Ovary (tissue), 9 donors: ENCODE measurements around the gene SFXN5. TPM values are rescaled to one million over a fixed set of nuclear protein-coding genes. Genes with fewer than 3 reads are reported as not detected.

Experiments used
- DNase-seq, 5 donors: peaks; one replicate each; pipeline ENCODE4 v3.0.0-alpha.2; 2019 to 2020
- H3K27ac ChIP-seq, 2 donors: fragments of 200-600 bp; one replicate each; pipeline versions ENCODE4 v1.5.1 to v1.8.0; 2019 to 2022
- H3K27me3 ChIP-seq: fragments of 200-600 bp; one replicate; pipeline ENCODE4 v1.8.0; 2022
- H3K36me3 ChIP-seq: fragments of 200-600 bp; sonication (generic); one replicate; pipeline ENCODE4 v1.5.1; 2019
- H3K4me1 ChIP-seq: one replicate; pipeline ENCODE4 v1.8.1; 2013; ENCODE audit warnings: mild to moderate bottlenecking, moderate library complexity; ENCODE audit not compliant: insufficient read depth
- H3K4me3 ChIP-seq: fragments of 200-600 bp; sonication (generic); one replicate; pipeline ENCODE4 v1.5.1; 2017
- H3K9me3 ChIP-seq, 2 donors: fragments of 200-600 bp in 1 of 2; sonication (generic) in 1 of 2; one replicate each; pipeline versions ENCODE4 v1.5.1 to v1.8.1; 2013 to 2019; ENCODE audit warnings: mild to moderate bottlenecking in 1 of 2, moderate library complexity in 1 of 2
- CTCF ChIP-seq, 3 donors: fragments of 450-650 bp in 2 of 3; fragments of 200-600 bp in 1 of 3; IDR thresholded peaks; one replicate each; pipeline versions ENCODE4 v1.5.1 to v1.8.0; 2016 to 2022; ENCODE audit warnings: antibody characterized with exemption in 3 of 3, mild to moderate bottlenecking in 1 of 3
- EP300 ChIP-seq: sonication (generic); formaldehyde crosslinking; IDR thresholded peaks from one replicate; pipeline ENCODE4 v1.6.1; 2017; ENCODE audit warnings: antibody characterized with exemption
- POLR2A ChIP-seq: fragments of 450-650 bp; IDR thresholded peaks from one replicate; pipeline ENCODE4 v1.6.1; 2017; ENCODE audit warnings: antibody characterized with exemption, mild to moderate bottlenecking, moderate library complexity
- WGBS, 3 donors: extraction: QIAGEN DNeasy Blood & Tissue Kit in 1 of 3; methylation state at CpG; one replicate each; pipeline versions ENCODE4 v1.1.5 to v1.1.7; 2013 to 2017; 5-methylcytosine and 5-hydroxymethylcytosine counted together
- intact Hi-C, 4 donors: fragments of 100-400 bp; cut with DNase I; formaldehyde crosslinking; loops; one replicate each; pipeline versions ENCODE4 v1.11.0 to v1.15.1; 2022 to 2023
- polyA plus RNA-seq, 2 donors: library from polyadenylated mRNA; stranded (reverse); fragments of 200-250 nt in 1 of 2; fragments of 350-450 nt in 1 of 2; fragmentation: Illumina TruSeq in 1 of 2; extraction: RNeasy Lipid Tissue Mini Kit (QIAGEN cat#74804) in 1 of 2; gene quantifications; one replicate each; pipeline ENCODE4 v1.2.3, GENCODE V29; 2013 to 2014
- total RNA-seq, 7 donors: library from RNA; depleted of rRNA in 2 of 7; stranded (reverse); fragments of >200 nt in 2 of 7; fragmentation: NEBNext Ultra II Directional in 3 of 7; extraction: Animal tissue kit (Norgen Biotek cat#: 25700) in 3 of 7; gene quantifications; one replicate each; pipeline versions ENCODE4 v1.1.0 to v1.2.4, GENCODE V29; 2016 to 2023
- donor health status: DM: no; HTN: no; CAD: no; lungs with moderate emphysema.
- donor health status: DM: no; HTN: no; CAD: no.
- donor health status: Bipolar disorder and iron deficiency.
- donor health status: DM: yes; HTN: yes; CAD: no.
- donor health status: DM: no; HTN: no; CAD: no.
- donor health status: DM: yes; HTN: yes; CAD: no.

The SFXN5 gene
- total and polyA plus RNA-seq, 9 donors: 4.3 to 19.3 (median 11.6) TPM

DNA sequence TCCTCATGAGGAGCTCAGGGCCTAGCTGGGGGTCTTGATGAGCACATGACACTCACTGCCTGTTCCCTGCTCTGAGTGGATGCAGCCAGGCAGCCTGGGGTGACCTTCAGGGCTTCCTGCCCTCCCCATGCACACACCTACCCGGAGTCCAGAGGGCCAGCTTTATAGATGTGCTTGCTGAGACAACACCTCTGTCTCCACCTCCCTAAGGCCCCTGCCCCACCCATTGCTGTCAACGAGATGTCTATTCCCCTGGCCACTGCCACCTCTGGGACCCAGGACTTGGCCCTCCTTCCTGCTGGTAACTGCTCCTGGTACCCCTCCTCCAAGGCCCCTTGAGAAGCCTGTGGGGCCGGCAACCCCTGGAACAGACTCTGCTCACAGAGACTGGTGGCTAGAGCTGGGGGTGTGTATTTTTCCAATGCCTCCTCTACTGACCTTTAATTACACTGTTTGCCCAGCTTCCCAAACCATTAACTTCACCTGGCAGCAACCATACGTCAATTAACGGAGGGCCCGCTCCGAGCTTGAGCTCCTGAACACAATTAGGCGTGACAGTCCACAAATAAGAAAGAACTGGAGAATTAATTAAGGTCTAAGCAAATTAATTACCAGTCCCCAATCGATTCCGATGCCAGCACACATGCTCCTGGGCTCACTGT lies 87.9 kb downstream of the SFXN5 start:
- H3K36me3 ChIP-seq: no peaks in the 10 kb centered on the region
- WGBS, 3 donors: 83 to 91% (median 87%) methylated on average over 10 of the region's 10 CpGs
- H3K27me3 ChIP-seq: no peaks in the 10 kb centered on the region
- H3K4me1 ChIP-seq: peaks cover 8% of the 10 kb centered on the region
- H3K27ac ChIP-seq: no peak overlapping the region
- intact Hi-C loops: no loop called here
- TF ChIP-seq CTCF (IDR thresholded peaks at IDR 0.05): no peak
- TF ChIP-seq EP300: no peak
- no peak for TF ChIP-seq POLR2A
- no peak overlapping the region for H3K4me3 ChIP-seq
- DNase-seq: no peak
- H3K9me3 ChIP-seq: no peaks in the 10 kb centered on the region

DNA sequence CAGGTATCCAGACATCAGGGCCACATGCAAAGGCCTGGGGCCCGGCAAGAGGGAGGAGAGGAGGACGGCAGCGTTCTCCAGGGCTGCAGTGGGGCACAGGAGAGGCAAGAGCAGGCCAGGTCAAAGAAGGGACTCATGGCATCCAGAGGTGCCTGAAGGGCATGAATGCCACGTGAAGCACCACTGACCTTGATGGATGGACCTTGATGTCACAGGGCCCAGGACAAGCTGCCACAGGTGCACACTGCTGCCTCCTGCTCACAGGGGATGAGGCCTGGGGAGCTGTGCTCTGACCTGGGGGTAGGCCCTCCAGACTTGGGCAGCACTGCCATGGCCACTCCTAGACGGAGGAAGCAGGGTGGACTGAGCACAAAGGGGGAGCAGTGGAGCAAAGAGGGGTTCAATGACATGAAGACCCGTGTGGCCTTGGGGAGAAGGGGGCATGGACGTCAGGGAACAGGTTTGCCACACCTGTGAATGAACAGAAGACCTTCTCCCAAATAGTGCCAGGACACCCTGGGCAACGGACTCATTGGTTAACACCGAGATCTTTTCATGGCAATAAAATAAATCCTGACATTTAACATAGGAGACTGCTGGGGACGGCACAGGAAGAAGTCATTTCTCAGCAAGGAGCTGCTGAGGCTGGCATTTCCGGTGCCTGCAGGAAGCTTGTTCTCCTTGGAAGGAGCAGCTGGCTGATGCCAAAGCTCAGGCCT lies 88.6 kb downstream of the SFXN5 start:
- H3K9me3 ChIP-seq: no peaks in the 10 kb centered on the region
- 91 to 92% (median 92%) methylated on average over 11 of the region's 11 CpGs for WGBS, 3 donors
- no peak overlapping the region for H3K27ac ChIP-seq
- H3K4me1 ChIP-seq: peaks cover 8% of the 10 kb centered on the region
- H3K27me3 ChIP-seq: no peaks in the 10 kb centered on the region
- H3K36me3 ChIP-seq: no peaks in the 10 kb centered on the region
- intact Hi-C loops: no loop called here
- TF ChIP-seq POLR2A: no peak
- no peak for TF ChIP-seq CTCF (IDR thresholded peaks at IDR 0.05)
- no peak for TF ChIP-seq EP300
- no peak for DNase-seq
- H3K4me3 ChIP-seq: no peak overlapping the region

DNA sequence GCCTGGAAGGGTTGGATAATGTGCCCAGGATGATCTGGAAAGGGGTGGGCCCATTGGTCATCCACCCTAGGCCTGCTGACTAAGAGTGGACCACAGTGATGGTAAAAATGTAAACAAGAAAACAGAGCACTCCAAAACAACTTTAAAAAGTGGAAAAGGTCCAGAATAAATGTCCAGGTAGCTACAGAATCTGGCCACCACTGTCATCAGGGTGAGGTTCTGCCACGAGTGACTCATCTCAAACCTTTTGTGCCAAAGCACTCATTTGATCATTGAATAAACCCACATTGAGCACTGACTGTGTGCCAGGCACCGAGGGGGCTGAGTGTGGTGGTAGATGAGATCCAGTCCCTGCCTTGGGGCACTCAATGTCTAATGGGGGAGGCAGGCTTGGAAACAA lies 89.3 kb downstream of the SFXN5 start:
- TF ChIP-seq POLR2A (no peak), CTCF (IDR thresholded peaks at IDR 0.05) (no peak), EP300 (no peak)
- WGBS, 3 donors: 84 to 90% (median 85%) methylated on average over 2 of the region's 2 CpGs
- Histone ChIP-seq H3K27me3 (no peaks in the 10 kb centered on the region), H3K4me1 (peaks cover 8% of the 10 kb centered on the region), H3K9me3 (no peaks in the 10 kb centered on the region), H3K27ac (no peak overlapping the region), H3K36me3 (no peaks in the 10 kb centered on the region), H3K4me3 (no peak overlapping the region)
- intact Hi-C loops: no loop called here
- no peak for DNase-seq

GRCh38 chr2:72981536-72981935 lies 90.0 kb downstream of the SFXN5 start:
- TF ChIP-seq EP300 (no peak), POLR2A (no peak), CTCF (IDR thresholded peaks at IDR 0.05) (no peak)

More at GRCh38 chr2:72981536-72981935, 90.0 kb downstream of the SFXN5 start:
- no peak for DNase-seq
- no peaks in the 10 kb centered on the region for H3K9me3 ChIP-seq
- H3K27me3 ChIP-seq: no peaks in the 10 kb centered on the region
- H3K4me3 ChIP-seq: no peak overlapping the region
- 95% methylated on average over 5 of the region's 5 CpGs for WGBS, 3 donors
- no peaks in the 10 kb centered on the region for H3K36me3 ChIP-seq
- intact Hi-C loops: no loop called here
- no peak overlapping the region for H3K27ac ChIP-seq
- peaks cover 8% of the 10 kb centered on the region for H3K4me1 ChIP-seq
